ENCODE results near the gene CKMT2. TPM values are rescaled to one million over a fixed set of nuclear protein-coding genes. Genes with fewer than 3 reads are reported as not detected.
"Not testable (repeated sequence)": the region's sequence is repeated elsewhere in the genome, so short reads cannot be mapped to it uniquely, and the experiment has no call there.

CKMT2 gene
- total RNA-seq, 2 experiments from 2014 or later: not detected

GRCh38 chr5:81283976-81284375 is 50.9 kb downstream of the CKMT2 start:
- peaks cover 13% of the 10 kb centered on the region for H3K36me3 Mint-ChIP-seq (ENCODE audit: low read depth)
- no peak overlapping the region for H3K27ac Mint-ChIP-seq
- no peak for TF ChIP-seq CTCF (IDR thresholded peaks at IDR 0.05)
- H3K27me3 Mint-ChIP-seq: no peaks in the 10 kb centered on the region
- no peak overlapping the region for H3K4me3 Mint-ChIP-seq
- H3K9me3 Mint-ChIP-seq: peaks cover 4% of the 10 kb centered on the region
- ChIA-PET POLR2A (no interaction called here), CTCF (no interaction called here)
- ATAC-seq (no peak), DNase-seq (no peak)
- H3K4me1 Mint-ChIP-seq (ENCODE audit: low read depth): peaks cover 26% of the 10 kb centered on the region
- intact Hi-C loops (cut with micrococcal nuclease): no loop called here

- POLR2A ChIA-PET: interaction anchor here (2.9 kb wide), 1 partner anchor 15 kb away, joined by 11 read pairs; the partner anchor contains the start of gene ZCCHC9
- peaks cover 44% of the 10 kb centered on the region for H3K4me1 Mint-ChIP-seq (ENCODE audit: low read depth)
Measured at GRCh38 chr5:81286059-81286617, 53.0 kb downstream of the CKMT2 start.

GRCh38 chr5:81288021-81288433 is 54.9 kb downstream of the CKMT2 start:
- CTCF ChIA-PET: interaction anchor here (1.2 to 3.0 kb wide), 2 partner anchors 11 to 13 kb away, joined by 3 to 15 read pairs; no protein-coding TSS in a partner anchor
- Mint-ChIP-seq H3K4me1 (ENCODE audit: low read depth) (peaks cover 56% of the 10 kb centered on the region), H3K9me3 (peaks cover 11% of the 10 kb centered on the region), H3K27me3 (no peaks in the 10 kb centered on the region), H3K27ac (no peak overlapping the region), H3K4me3 (no peak overlapping the region), H3K36me3 (ENCODE audit: low read depth) (peaks cover 27% of the 10 kb centered on the region)
- no peak for TF ChIP-seq CTCF (IDR thresholded peaks at IDR 0.05)
- no peak for DNase-seq
- ATAC-seq: no peak
- POLR2A ChIA-PET: interaction anchor here (0.7 to 2.9 kb wide), 2 partner anchors 13 to 20 kb away, joined by 3 to 11 read pairs; partner anchors contain the start of gene ZCCHC9
- intact Hi-C loops (cut with micrococcal nuclease): no loop called here

More at GRCh38 chr5:81286059-81286617, 53.0 kb downstream of the CKMT2 start:
- intact Hi-C loops (cut with micrococcal nuclease): no loop called here
- Mint-ChIP-seq H3K36me3 (ENCODE audit: low read depth) (peaks cover 14% of the 10 kb centered on the region), H3K9me3 (peaks cover 3% of the 10 kb centered on the region), H3K27ac (no peak overlapping the region), H3K4me3 (no peak overlapping the region), H3K27me3 (no peaks in the 10 kb centered on the region)
- DNase-seq (no peak), ATAC-seq (no peak)
- CTCF ChIA-PET: interaction anchor here (3.0 kb wide), 1 partner anchor 13 kb away, joined by 15 read pairs; no protein-coding TSS in a partner anchor
- TF ChIP-seq CTCF (IDR thresholded peaks at IDR 0.05): no peak

- no peak for DNase-seq
- ChIA-PET POLR2A (no interaction called here), CTCF (interaction anchor here (1.0 kb wide), 1 partner anchor 10 kb away, joined by 4 read pairs; no protein-coding TSS in a partner anchor)
- no peak for ATAC-seq
- no peak for TF ChIP-seq CTCF (IDR thresholded peaks at IDR 0.05)
- H3K27me3 Mint-ChIP-seq: no peaks in the 10 kb centered on the region
- peaks cover 42% of the 10 kb centered on the region for H3K36me3 Mint-ChIP-seq (ENCODE audit: low read depth)
- peaks cover 17% of the 10 kb centered on the region for H3K9me3 Mint-ChIP-seq
- no peak overlapping the region for H3K4me3 Mint-ChIP-seq
- H3K4me1 Mint-ChIP-seq (ENCODE audit: low read depth): peaks cover 60% of the 10 kb centered on the region
- intact Hi-C loops (cut with micrococcal nuclease): no loop called here
- no peak overlapping the region for H3K27ac Mint-ChIP-seq
Measured at GRCh38 chr5:81290146-81290545, 57.0 kb downstream of the CKMT2 start.

- no peaks in the 10 kb centered on the region for H3K27me3 Mint-ChIP-seq
- ATAC-seq (no peak), DNase-seq (no peak)
- POLR2A ChIA-PET: interaction anchor here (1.6 kb wide), 1 partner anchor 10 kb away, joined by 4 read pairs; the partner anchor contains the start of gene ZCCHC9
- peaks cover 47% of the 10 kb centered on the region for H3K4me1 Mint-ChIP-seq (ENCODE audit: low read depth)
- H3K27ac Mint-ChIP-seq: no peak overlapping the region
- CTCF ChIA-PET: interaction anchor here (2.0 kb wide), 1 partner anchor 10 kb away, joined by 10 read pairs; the partner anchor contains the start of gene ZCCHC9
- peaks cover 39% of the 10 kb centered on the region for H3K36me3 Mint-ChIP-seq (ENCODE audit: low read depth)
- H3K9me3 Mint-ChIP-seq: peaks cover 17% of the 10 kb centered on the region
- intact Hi-C loops (cut with micrococcal nuclease): no loop called here
- no peak for TF ChIP-seq CTCF (IDR thresholded peaks at IDR 0.05)
- H3K4me3 Mint-ChIP-seq: no peak overlapping the region
Measured at GRCh38 chr5:81292130-81292529, 59.0 kb downstream of the CKMT2 start.

- ATAC-seq; DNase-seq; CTCF ChIA-PET; H3K4me3 Mint-ChIP-seq; POLR2A ChIA-PET; intact Hi-C loops (cut with micrococcal nuclease); H3K27me3 Mint-ChIP-seq; H3K27ac Mint-ChIP-seq: not testable (repeated sequence)
- H3K36me3 Mint-ChIP-seq (ENCODE audit: low read depth): peaks cover 37% of the 10 kb centered on the region
- H3K4me1 Mint-ChIP-seq (ENCODE audit: low read depth): peaks cover 54% of the 10 kb centered on the region
- H3K9me3 Mint-ChIP-seq: peaks cover 17% of the 10 kb centered on the region
Measured at GRCh38 chr5:81294021-81294420, 60.9 kb downstream of the CKMT2 start.
